HepG2 (cell line): ENCODE data around the gene SEC14L1. TPM values are rescaled to one million over a fixed set of nuclear protein-coding genes. Genes with fewer than 3 reads are reported as not detected.
A peak's percentile ranks its signal among the peaks of the same experiment; 100 is the strongest.

Experiments
- ATAC-seq: fragments of 200-7000 bp; cut with Tn5 transposase; 3 replicates; pipeline ENCODE4 v1.9.1; 2020; ENCODE audit warnings: mild to moderate bottlenecking, moderate library complexity
- BruUV-seq: library from RNA; stranded (reverse); fragments of 400-500 nt; replicated peaks from 2 replicates; lab custom pipeline; 2021; lab: Mats Ljungman, UMichigan
- CTCF ChIA-PET: fragments of 300-600 bp; formaldehyde crosslinking; extraction: SDS; loops from one replicate; lab custom pipeline; 2021; ENCODE audit warnings: low total read pairs, inconsistent platforms, low intra/inter-chr PET ratio; lab: Yijun Ruan, JAX
- POLR2A ChIA-PET: fragments of 350-600 bp; sonication (Branson Sonifier 250); formaldehyde crosslinking; loops from one replicate; lab custom pipeline; 2020; ENCODE audit warnings: antibody characterized with exemption, inconsistent platforms; lab: Yijun Ruan, JAX
- DNase-seq: peaks from one replicate; pipeline ENCODE4 v3.0.0-alpha.2; 2015; ENCODE audit warnings: low spot score
- FAIRE-seq: peaks from 3 replicates; lab custom pipeline; 2011; peaks lifted over from hg19 to GRCh38; lab: Jason Lieb, UNC
- H2AFZ ChIP-seq: one replicate; pipeline ENCODE4 v1.6.1; 2011; ENCODE audit warnings: low read length, inconsistent platforms
- H3K27ac ChIP-seq: fragments of 300-600 bp; 3 replicates; pipeline ENCODE4 v1.8.0; 2011; ENCODE audit warnings: mixed run types, mild to moderate bottlenecking, mixed read lengths, low read length, inconsistent platforms; ENCODE audit not compliant: insufficient read depth; ENCODE audit errors: extremely low read length
- H3K27me3 ChIP-seq, 2 experiments: fragments of 200-600 bp in 1 of 2; 2 replicates in 1 of 2; 3 replicates in 1 of 2; pipeline versions ENCODE4 v1.6.0 to v1.8.0; 2011; ENCODE audit warnings: low read length in 2 of 2, mild to moderate bottlenecking in 2 of 2, moderate library complexity in 2 of 2, inconsistent platforms in 1 of 2; ENCODE audit not compliant: insufficient read depth in 2 of 2, control insufficient read depth in 1 of 2
- H3K36me3 ChIP-seq, 2 experiments: fragments of 200-600 bp in 1 of 2; replicated peaks in 1 of 2; 2 replicates in 1 of 2; 3 replicates in 1 of 2; pipeline versions ENCODE4 v1.5.1 to v1.8.0; 2011; ENCODE audit warnings: low read length in 2 of 2, inconsistent platforms in 1 of 2; ENCODE audit not compliant: insufficient read depth in 2 of 2, control insufficient read depth in 1 of 2
- H3K4me1 ChIP-seq: 2 replicates; pipeline ENCODE4 v1.5.1; 2012; ENCODE audit warnings: low read length, inconsistent platforms; ENCODE audit not compliant: insufficient read depth
- H3K4me2 ChIP-seq: 2 replicates; pipeline ENCODE4 v1.6.0; 2011; ENCODE audit warnings: low read depth, low read length, inconsistent platforms
- H3K4me3 ChIP-seq, 3 experiments: fragments of 200-600 bp in 1 of 3; sonication (generic), shearing (Covaris generic) in 1 of 3; replicated peaks in 1 of 3; 2 replicates each; pipeline ENCODE4 v1.5.1; 2011 to 2016; ENCODE audit warnings: low read length in 3 of 3, inconsistent platforms in 2 of 3, low read depth in 2 of 3, mild to moderate bottlenecking in 2 of 3, control low read depth in 1 of 3, mixed read lengths in 1 of 3; ENCODE audit not compliant: insufficient read depth in 1 of 3
- H3K79me2 ChIP-seq: one replicate; pipeline ENCODE4 v1.6.1; 2011; ENCODE audit warnings: low read length, inconsistent platforms; ENCODE audit not compliant: insufficient read depth
- H3K9ac ChIP-seq: 2 replicates; pipeline ENCODE4 v1.6.0; 2011; ENCODE audit warnings: mild to moderate bottlenecking, low read depth, low read length, inconsistent platforms; ENCODE audit not compliant: insufficient read depth
- H3K9me3 ChIP-seq: 2 replicates; pipeline ENCODE4 v1.5.1; 2012; ENCODE audit warnings: mild to moderate bottlenecking, low read length
- H4K20me1 ChIP-seq: 2 replicates; pipeline ENCODE4 v1.6.0; 2011; ENCODE audit warnings: inconsistent platforms, mild to moderate bottlenecking, low read length, moderate library complexity; ENCODE audit not compliant: insufficient read depth
- AGO1 ChIP-seq: fragments of 200-400 bp; formaldehyde crosslinking; IDR thresholded peaks from 2 replicates; pipeline ENCODE4 v1.6.1; 2017; ENCODE audit warnings: mild to moderate bottlenecking, low read depth, low read length, moderate library complexity; ENCODE audit not compliant: poor library complexity, severe bottlenecking
- ARID2 ChIP-seq: sonication (generic); formaldehyde crosslinking; IDR thresholded peaks from 2 replicates; pipeline ENCODE4 v1.8.1; 2022; ENCODE audit warnings: mild to moderate bottlenecking, missing genetic modification reagents, borderline replicate concordance
- MIER3 ChIP-seq: IDR thresholded peaks from 2 replicates; pipeline ENCODE4 v1.6.1; 2016; ENCODE audit warnings: missing compliant biosample characterization, borderline replicate concordance
- NFATC3 ChIP-seq: sonication (generic); formaldehyde crosslinking; IDR thresholded peaks from 2 replicates; pipeline ENCODE4 v1.5.1; 2020; ENCODE audit warnings: mild to moderate bottlenecking, missing genetic modification reagents
- RBM22 ChIP-seq: fragments of 200-400 bp; formaldehyde crosslinking; optimal IDR thresholded peaks from 2 replicates; pipeline ENCODE3; 2017; ENCODE audit warnings: mild to moderate bottlenecking, low read length, moderate library complexity
- RFXANK ChIP-seq: IDR thresholded peaks from 2 replicates; pipeline ENCODE4 v1.6.1; 2016
- ZNF770 ChIP-seq: sonication (generic); formaldehyde crosslinking; IDR thresholded peaks from 2 replicates; pipeline ENCODE4 v1.5.0; 2020; ENCODE audit warnings: mild to moderate bottlenecking, missing genetic modification reagents
- ZSCAN12 ChIP-seq: sonication (generic); formaldehyde crosslinking; IDR thresholded peaks from 2 replicates; pipeline ENCODE4 v1.9.0; 2021; ENCODE audit warnings: mild to moderate bottlenecking, missing genetic modification reagents
- WGBS: methylation state at CpG from one replicate; pipeline ENCODE4 v1.1.6; 2017; ENCODE audit warnings: low lambda C conversion rate; 5-methylcytosine and 5-hydroxymethylcytosine counted together
- in situ Hi-C: cut with HindIII; loops from 2 replicates; pipeline ENCODE4 v1.10.0; 2017; ENCODE audit warnings: low pct_unique_long_range_greater_than_20kb; ENCODE audit not compliant: extremely low pct_ligation_motif_present
- intact Hi-C: fragments of 100-400 bp; cut with micrococcal nuclease; formaldehyde crosslinking; loops from one replicate; pipeline ENCODE4 v1.10.0; 2022; ENCODE audit not compliant: unreplicated experiment
- polyA plus RNA-seq, 8 experiments: library from polyadenylated mRNA; depleted of rRNA in 3 of 8; stranded (reverse) in 7 of 8; unstranded in 1 of 8; fragments of >200 nt; fragmentation: Illumina TruSeq in 4 of 8; extraction: Trizol in 4 of 8; gene quantifications; 2 replicates each; pipeline versions ENCODE4 v1.2.1 to v1.2.3, GENCODE V29; 2011 to 2016; ENCODE audit warnings: low read depth in 4 of 8, missing spikeins in 1 of 8, mixed read lengths in 1 of 8; ENCODE audit not compliant: insufficient read depth in 1 of 8
- total RNA-seq, 5 experiments: library from RNA; depleted of rRNA; stranded (reverse); fragments of >200 nt; fragmentation: Illumina TruSeq; extraction: Trizol; gene quantifications; 2 replicates each; pipeline ENCODE4 v1.2.3, GENCODE V29; 2016; ENCODE audit warnings: low read depth in 1 of 5
- TF ChIP-seq, protein P1 (sequence below): sonication (generic); formaldehyde crosslinking; IDR thresholded peaks from 2 replicates; pipeline ENCODE4 v1.9.0; 2021; ENCODE audit warnings: missing genetic modification reagents, mild to moderate bottlenecking, borderline replicate concordance
- TF ChIP-seq, protein P2 (sequence below): sonication (generic); formaldehyde crosslinking; IDR thresholded peaks from 2 replicates; pipeline ENCODE4 v1.5.0; 2020; ENCODE audit warnings: mild to moderate bottlenecking, missing genetic modification reagents, borderline replicate concordance

The SEC14L1 gene
- total and polyA plus RNA-seq, 2 of the 13 experiments (the other 11 are each of a cell fraction or from before 2014, with no cell fraction given), result 26.3 to 43.9 TPM

DNA sequence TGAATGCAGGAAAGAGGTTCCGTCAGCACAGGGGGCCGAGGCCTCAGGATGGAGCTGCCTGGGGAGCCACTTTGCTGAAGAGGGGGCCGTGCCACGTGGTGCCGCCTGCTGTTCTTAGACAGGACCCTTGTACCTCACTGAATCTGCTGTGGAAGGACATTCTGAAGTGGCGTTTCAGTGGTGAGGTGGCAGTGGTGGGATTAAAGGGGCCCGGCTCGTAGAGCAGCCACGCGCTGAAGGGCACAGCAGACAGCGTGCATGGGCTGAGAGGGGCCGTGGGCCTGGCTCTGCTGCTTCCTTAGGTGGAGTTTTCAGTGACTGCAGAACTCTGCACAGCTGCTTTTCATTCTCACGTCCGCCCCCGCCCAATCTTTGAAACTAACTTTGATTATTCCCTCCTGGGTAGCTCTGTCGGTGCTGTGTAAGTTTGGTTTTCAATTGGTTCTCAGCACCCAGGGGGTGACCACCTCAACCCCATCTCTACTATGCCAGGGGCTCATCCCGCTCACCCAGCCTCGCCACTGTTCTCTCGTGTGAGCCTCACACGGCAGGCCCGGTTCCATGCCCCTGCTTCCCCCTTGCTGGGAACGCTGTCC lies 70.3 kb downstream of the SEC14L1 start:
- in situ Hi-C loops, result no loop called here
- no peaks in the 10 kb centered on the region for H3K27me3 ChIP-seq
- no peak overlapping the region for H3K27ac ChIP-seq
- WGBS, result 98% methylated on average over 22 of the region's 22 CpGs
- ChIA-PET CTCF (no interaction called here), POLR2A (no interaction called here)
- no peak overlapping the region for H3K9ac ChIP-seq
- intact Hi-C loops, result no loop called here
- H2AFZ ChIP-seq, result no peak overlapping the region
- no peak for ATAC-seq
- no TSS peak for BruUV-seq
- no peak for FAIRE-seq
- H4K20me1 ChIP-seq, result no peaks in the 10 kb centered on the region
- no peak for DNase-seq
- TF ChIP-seq, protein P1, sequence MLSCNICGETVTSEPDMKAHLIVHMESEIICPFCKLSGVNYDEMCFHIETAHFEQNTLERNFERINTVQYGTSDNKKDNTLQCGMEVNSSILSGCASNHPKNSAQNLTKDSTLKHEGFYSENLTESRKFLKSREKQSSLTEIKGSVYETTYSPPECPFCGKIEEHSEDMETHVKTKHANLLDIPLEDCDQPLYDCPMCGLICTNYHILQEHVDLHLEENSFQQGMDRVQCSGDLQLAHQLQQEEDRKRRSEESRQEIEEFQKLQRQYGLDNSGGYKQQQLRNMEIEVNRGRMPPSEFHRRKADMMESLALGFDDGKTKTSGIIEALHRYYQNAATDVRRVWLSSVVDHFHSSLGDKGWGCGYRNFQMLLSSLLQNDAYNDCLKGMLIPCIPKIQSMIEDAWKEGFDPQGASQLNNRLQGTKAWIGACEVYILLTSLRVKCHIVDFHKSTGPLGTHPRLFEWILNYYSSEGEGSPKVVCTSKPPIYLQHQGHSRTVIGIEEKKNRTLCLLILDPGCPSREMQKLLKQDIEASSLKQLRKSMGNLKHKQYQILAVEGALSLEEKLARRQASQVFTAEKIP (CRISPR knock-in tag), result no peak
- no peak for TF ChIP-seq ZSCAN12 (CRISPR knock-in tag)
- H3K9me3 ChIP-seq, result no peaks in the 10 kb centered on the region
- H3K36me3 ChIP-seq, result peaks cover 53 to 76% of the 10 kb centered on the region in 2 experiments
- H3K4me3 ChIP-seq, result no peak overlapping the region
- H3K4me1 ChIP-seq, result peaks cover 37% of the 10 kb centered on the region
- no peaks in the 10 kb centered on the region for H3K79me2 ChIP-seq
- no peak overlapping the region for H3K4me2 ChIP-seq

- DNase-seq, result no peak
- Histone ChIP-seq H4K20me1 (no peaks in the 10 kb centered on the region), H3K4me2 (no peak overlapping the region), H3K79me2 (no peaks in the 10 kb centered on the region), H3K4me3 (no peak overlapping the region), H3K4me1 (peaks cover 36% of the 10 kb centered on the region), H2AFZ (no peak overlapping the region), H3K27me3 (no peaks in the 10 kb centered on the region), H3K36me3 (peaks cover 56 to 74% of the 10 kb centered on the region in 2 experiments), H3K9me3 (no peaks in the 10 kb centered on the region), H3K9ac (no peak overlapping the region), H3K27ac (no peak overlapping the region)
- no peak for ATAC-seq
- no peak for FAIRE-seq
- intact Hi-C loops (no loop called here), in situ Hi-C loops (no loop called here)
- no TSS peak for BruUV-seq
- POLR2A ChIA-PET, result no interaction called here
- 95% methylated on average over 15 of the region's 15 CpGs for WGBS
- CTCF ChIA-PET, result no interaction called here
- no peak for TF ChIP-seq AGO1
- TF ChIP-seq, protein P2, sequence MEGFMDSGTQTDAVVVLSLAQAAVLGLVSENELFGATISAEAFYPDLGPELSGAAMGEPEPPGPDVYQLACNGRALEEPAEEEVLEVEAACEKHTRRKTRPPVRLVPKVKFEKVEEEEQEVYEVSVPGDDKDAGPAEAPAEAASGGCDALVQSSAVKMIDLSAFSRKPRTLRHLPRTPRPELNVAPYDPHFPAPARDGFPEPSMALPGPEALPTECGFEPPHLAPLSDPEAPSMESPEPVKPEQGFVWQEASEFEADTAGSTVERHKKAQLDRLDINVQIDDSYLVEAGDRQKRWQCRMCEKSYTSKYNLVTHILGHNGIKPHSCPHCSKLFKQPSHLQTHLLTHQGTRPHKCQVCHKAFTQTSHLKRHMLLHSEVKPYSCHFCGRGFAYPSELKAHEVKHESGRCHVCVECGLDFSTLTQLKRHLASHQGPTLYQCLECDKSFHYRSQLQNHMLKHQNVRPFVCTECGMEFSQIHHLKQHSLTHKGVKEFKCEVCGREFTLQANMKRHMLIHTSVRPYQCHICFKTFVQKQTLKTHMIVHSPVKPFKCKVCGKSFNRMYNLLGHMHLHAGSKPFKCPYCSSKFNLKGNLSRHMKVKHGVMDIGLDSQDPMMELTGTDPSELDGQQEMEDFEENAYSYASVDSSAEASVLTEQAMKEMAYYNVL, result no peak
- TF ChIP-seq RFXANK, result no peak
- TF ChIP-seq MIER3 (CRISPR knock-in tag), result no peak
- peak; percentile 17 for TF ChIP-seq RBM22
- no peak for TF ChIP-seq ARID2 (CRISPR knock-in tag)
- TF ChIP-seq ZNF770, result no peak
- TF ChIP-seq NFATC3 (CRISPR knock-in tag), result no peak
Observed at GRCh38 chr17:77211681-77212080, 70.9 kb downstream of the SEC14L1 start.
